Right lobe of liver (tissue), 6 donors: ENCODE results near the gene NT5E. TPM values are rescaled to one million over a fixed set of nuclear protein-coding genes. Genes with fewer than 3 reads are reported as not detected.
A peak's percentile ranks its signal among the peaks of the same experiment; 100 is the strongest.

Source experiments
- ATAC-seq, 4 donors: fragments of 200-7000 bp; cut with Tn5 transposase; one replicate each; pipeline ENCODE4 v1.9.1; 2020; ENCODE audit warnings: mild to moderate bottlenecking in 4 of 4, moderate library complexity in 4 of 4
- DNase-seq, 3 donors: peaks; one replicate each; pipeline ENCODE4 v3.0.0-alpha.2; 2020
- H3K27ac ChIP-seq, 3 donors: fragments of 200-600 bp; one replicate each; pipeline ENCODE4 v1.8.0; 2022
- H3K27me3 ChIP-seq, 2 donors: fragments of 200-600 bp; one replicate each; pipeline ENCODE4 v1.8.0; 2022
- H3K36me3 ChIP-seq, 4 donors: fragments of 200-600 bp; sonication (generic) in 1 of 4; one replicate each; pipeline versions ENCODE4 v1.5.1 to v1.8.0; 2017 to 2022; ENCODE audit warnings: control low read depth in 1 of 4
- H3K4me1 ChIP-seq, 4 donors: fragments of 200-600 bp; sonication (generic) in 1 of 4; one replicate each; pipeline versions ENCODE4 v1.5.1 to v1.8.0; 2017 to 2022; ENCODE audit warnings: control low read depth in 1 of 4
- H3K4me3 ChIP-seq, 3 donors: fragments of 200-600 bp; one replicate each; pipeline ENCODE4 v1.8.0; 2022
- H3K9me3 ChIP-seq, 4 donors: fragments of 200-600 bp; sonication (generic) in 1 of 4; one replicate each; pipeline versions ENCODE4 v1.5.1 to v1.8.0; 2017 to 2022; ENCODE audit warnings: control low read depth in 1 of 4
- POLR2A ChIP-seq: fragments of 450-650 bp; IDR thresholded peaks from one replicate; pipeline ENCODE4 v1.6.1; 2017; ENCODE audit warnings: antibody characterized with exemption, mild to moderate bottlenecking
- WGBS: methylation state at CpG from one replicate; pipeline ENCODE4 v1.1.6; 2018; ENCODE audit warnings: low coverage, low lambda C conversion rate; ENCODE audit not compliant: insufficient coverage; ENCODE audit errors: missing lambda C conversion rate; 5-methylcytosine and 5-hydroxymethylcytosine counted together
- intact Hi-C, 2 donors: fragments of 100-400 bp; cut with DNase I; formaldehyde crosslinking; loops; one replicate each; pipeline versions ENCODE4 v1.11.2 to v1.14.1; 2022
- total RNA-seq, 6 experiments: library from RNA; depleted of rRNA in 2 of 6; stranded (reverse); fragments of >200 nt in 2 of 6; fragmentation: NEBNext Ultra II Directional in 3 of 6; extraction: Animal tissue kit (Norgen Biotek cat#: 25700) in 3 of 6; gene quantifications; one replicate each; pipeline versions ENCODE4 v1.1.0 to v1.2.4, GENCODE V29; 2016 to 2023
- TF ChIP-seq, protein P1 (sequence below), 4 donors: fragments of 200-600 bp in 3 of 4; fragments of 450-650 bp in 1 of 4; IDR thresholded peaks; one replicate each; pipeline versions ENCODE4 v1.5.1 to v1.8.0; 2016 to 2022; ENCODE audit warnings: antibody characterized with exemption in 4 of 4, mild to moderate bottlenecking in 2 of 4
- donor health status: DM: no; HTN: yes; CAD: no.
- donor health status: DM: no; HTN: no; CAD: no.
- donor health status: DM: no; HTN: no; CAD: no.
- donor health status: DM: no; HTN: yes; CAD: no.
- donor health status: DM: no; HTN: yes; CAD: no.

The NT5E gene
- total RNA-seq, 6 experiments from 2014 or later: 19.3 to 31.8 (median 25.8) TPM

DNA sequence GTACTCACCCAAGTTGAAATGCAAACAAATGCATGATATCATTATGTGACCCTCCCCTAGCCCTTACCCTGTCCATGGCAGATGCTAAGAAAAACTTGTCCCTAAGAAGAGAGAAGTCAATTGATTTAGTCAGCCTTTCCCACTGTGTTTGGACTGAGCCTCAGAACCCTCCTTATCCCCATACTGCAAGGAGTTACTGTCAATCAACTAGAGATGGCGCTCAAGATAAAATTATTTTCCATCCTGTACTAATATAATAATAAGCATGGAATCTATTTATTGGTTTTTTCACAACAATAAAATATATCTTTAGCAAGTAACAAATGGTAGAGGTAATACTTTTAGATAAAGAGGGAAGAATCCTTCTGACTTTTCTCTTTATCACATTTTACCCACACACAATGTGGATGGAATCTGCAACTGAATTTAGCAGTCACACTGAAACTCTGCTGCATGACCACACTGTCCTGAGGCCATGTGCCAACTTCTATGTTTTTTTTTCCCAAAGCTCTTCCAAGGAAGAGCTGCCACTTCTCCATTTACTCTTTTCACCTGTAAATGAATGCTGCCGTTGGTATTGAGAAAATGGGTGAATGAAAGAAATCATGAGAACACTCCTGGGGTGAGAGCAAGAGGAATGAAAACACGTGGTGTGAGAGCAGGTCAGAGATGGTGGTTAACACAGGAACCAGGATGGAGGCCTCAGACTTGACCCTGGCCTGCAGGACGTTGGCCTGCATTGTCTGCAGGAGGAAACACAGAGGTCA, 10.5 kb downstream of the NT5E start:
- Histone ChIP-seq H3K27me3 (no peaks in the 10 kb centered on the region), H3K4me3 (no peak overlapping the region), H3K36me3 (no peaks in the 10 kb centered on the region), H3K4me1 (peaks cover 0 to 52% (median 12%) of the 10 kb centered on the region in 4 donors), H3K27ac (peak overlapping the region; percentile 10 to 82 (median 73)), H3K9me3 (no peaks in the 10 kb centered on the region)
- DNase-seq: no peak
- WGBS: 33% methylated on average over 4 of the region's 4 CpGs
- ATAC-seq: peak; percentile 63 to 82 (median 69)
- no peak for TF ChIP-seq POLR2A
- TF ChIP-seq, protein P1, sequence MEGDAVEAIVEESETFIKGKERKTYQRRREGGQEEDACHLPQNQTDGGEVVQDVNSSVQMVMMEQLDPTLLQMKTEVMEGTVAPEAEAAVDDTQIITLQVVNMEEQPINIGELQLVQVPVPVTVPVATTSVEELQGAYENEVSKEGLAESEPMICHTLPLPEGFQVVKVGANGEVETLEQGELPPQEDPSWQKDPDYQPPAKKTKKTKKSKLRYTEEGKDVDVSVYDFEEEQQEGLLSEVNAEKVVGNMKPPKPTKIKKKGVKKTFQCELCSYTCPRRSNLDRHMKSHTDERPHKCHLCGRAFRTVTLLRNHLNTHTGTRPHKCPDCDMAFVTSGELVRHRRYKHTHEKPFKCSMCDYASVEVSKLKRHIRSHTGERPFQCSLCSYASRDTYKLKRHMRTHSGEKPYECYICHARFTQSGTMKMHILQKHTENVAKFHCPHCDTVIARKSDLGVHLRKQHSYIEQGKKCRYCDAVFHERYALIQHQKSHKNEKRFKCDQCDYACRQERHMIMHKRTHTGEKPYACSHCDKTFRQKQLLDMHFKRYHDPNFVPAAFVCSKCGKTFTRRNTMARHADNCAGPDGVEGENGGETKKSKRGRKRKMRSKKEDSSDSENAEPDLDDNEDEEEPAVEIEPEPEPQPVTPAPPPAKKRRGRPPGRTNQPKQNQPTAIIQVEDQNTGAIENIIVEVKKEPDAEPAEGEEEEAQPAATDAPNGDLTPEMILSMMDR (IDR thresholded peaks at IDR 0.05): no peak
- intact Hi-C loops: loop anchor here in 1 of 2 donors (10.0 kb wide), 1 partner anchor 56 kb away; no protein-coding TSS in a partner anchor

DNA sequence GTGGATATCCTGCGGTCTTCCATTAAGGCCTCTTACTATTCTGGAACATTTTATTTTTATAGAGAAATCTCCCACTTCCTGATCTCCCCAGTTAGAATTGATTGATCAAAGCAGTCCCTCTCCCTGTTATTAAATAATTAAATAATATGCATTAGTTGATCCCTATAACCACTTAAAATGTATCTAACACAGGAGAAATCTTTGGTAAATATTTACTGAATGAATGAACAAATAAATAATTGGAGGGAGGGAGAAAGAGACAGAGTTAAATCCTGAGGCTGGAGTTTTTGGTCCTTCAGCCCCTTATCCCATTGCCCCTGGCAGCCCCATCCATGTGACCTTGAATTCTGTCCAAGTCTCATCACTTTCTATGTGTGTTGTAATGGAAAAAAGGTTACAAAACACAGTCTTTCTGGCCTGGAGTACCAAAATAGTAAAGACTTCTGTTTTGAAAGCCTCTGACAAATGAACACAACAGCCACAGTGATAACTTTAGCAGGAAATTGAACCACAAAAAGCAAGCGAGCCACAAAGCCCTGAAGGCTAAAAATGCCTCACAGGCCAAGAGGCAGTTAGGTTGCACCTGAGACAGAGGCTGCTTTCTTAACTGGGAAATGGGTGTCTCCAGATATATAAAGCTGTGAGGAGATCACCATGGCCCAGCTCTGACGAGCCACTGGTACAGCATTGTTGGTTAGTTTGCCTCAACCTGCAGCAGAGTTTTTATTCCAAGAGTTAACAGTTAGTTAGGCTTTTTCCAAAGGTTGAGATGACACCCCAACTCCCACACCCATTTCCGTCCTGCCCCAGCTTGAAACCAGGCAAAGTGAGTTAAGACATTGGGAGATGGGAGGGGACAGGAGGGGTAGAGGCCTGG, 11.3 kb downstream of the NT5E start:
- DNase-seq: no peak
- no peaks in the 10 kb centered on the region for H3K9me3 ChIP-seq
- TF ChIP-seq POLR2A: no peak
- TF ChIP-seq, protein P1 (IDR thresholded peaks at IDR 0.05): no peak
- H3K27ac ChIP-seq: peak overlapping the region; percentile 10 to 82 (median 73)
- 21% methylated on average over 3 of the region's 4 CpGs for WGBS
- H3K27me3 ChIP-seq: no peaks in the 10 kb centered on the region
- intact Hi-C loops: loop anchor here in 1 of 2 donors (10.0 kb wide), 1 partner anchor 56 kb away; no protein-coding TSS in a partner anchor
- no peak overlapping the region for H3K4me3 ChIP-seq
- peak; percentile 53 to 67 (median 67) for ATAC-seq
- no peaks in the 10 kb centered on the region for H3K36me3 ChIP-seq
- H3K4me1 ChIP-seq: peaks cover 0 to 52% (median 12%) of the 10 kb centered on the region in 4 donors

DNA sequence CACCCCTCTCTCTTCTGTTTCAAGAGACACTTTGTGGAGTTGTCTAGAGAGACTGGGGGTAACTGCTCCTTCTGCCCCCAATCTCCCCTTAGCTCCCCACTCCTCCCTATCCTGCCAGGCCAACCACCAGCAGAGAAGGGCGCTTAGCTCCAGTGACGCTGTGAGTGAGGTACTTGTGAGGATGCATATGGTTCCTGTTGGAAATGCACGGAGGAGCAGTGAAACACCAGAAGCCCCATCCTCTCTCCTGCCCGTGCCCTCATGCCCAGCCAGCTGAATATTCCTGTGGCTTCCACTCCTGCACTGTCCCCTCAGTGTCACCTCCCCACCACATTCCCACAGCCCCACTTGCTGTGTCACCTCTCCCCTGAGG, 11.9 kb downstream of the NT5E start:
- WGBS: 35% methylated on average over 2 of the region's 4 CpGs
- Histone ChIP-seq H3K27ac (peak overlapping the region; percentile 10 to 82 (median 73)), H3K27me3 (no peaks in the 10 kb centered on the region), H3K4me1 (peaks cover 0 to 52% (median 12%) of the 10 kb centered on the region in 4 donors), H3K4me3 (no peak overlapping the region), H3K9me3 (no peaks in the 10 kb centered on the region), H3K36me3 (peaks cover 0 to 2% (median 0%) of the 10 kb centered on the region in 4 donors)
- DNase-seq: no peak
- TF ChIP-seq, protein P1 (IDR thresholded peaks at IDR 0.05): no peak
- no peak for TF ChIP-seq POLR2A
- no peak for ATAC-seq
- intact Hi-C loops: loop anchor here in 1 of 2 donors (10.0 kb wide), 1 partner anchor 57 kb away; no protein-coding TSS in a partner anchor

DNA sequence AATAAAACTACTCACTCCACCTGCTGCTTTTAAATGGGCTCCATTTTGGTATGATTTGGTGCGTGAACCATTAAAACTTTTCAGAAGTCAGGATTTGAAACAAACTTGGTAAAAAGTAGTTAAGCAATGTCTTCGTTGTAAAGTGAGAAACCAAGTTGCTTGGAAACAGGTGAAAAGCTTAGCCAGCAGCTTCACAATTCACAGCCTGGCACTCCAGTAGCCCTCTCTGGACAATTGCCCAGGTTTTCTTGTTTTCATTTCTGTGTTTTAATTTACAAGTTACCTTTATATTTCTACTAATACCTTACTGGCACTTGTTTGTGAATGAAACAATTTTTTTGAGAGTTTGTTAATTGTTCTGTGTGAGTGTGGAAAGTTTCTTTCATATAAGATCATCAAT, 12.8 kb downstream of the NT5E start:
- H3K4me3 ChIP-seq: no peak overlapping the region
- intact Hi-C loops: loop anchor here in 1 of 2 donors (10.0 kb wide), 1 partner anchor 58 kb away; no protein-coding TSS in a partner anchor
- DNase-seq (no peak), ATAC-seq (no peak)
- H3K36me3 ChIP-seq: peaks cover 0 to 11% (median 3%) of the 10 kb centered on the region in 4 donors
- H3K9me3 ChIP-seq: no peaks in the 10 kb centered on the region
- peaks cover 0 to 52% (median 12%) of the 10 kb centered on the region in 4 donors for H3K4me1 ChIP-seq
- H3K27ac ChIP-seq: peak overlapping the region in 1 of 3 donors; percentile 82
- TF ChIP-seq, protein P1 (IDR thresholded peaks at IDR 0.05): no peak
- TF ChIP-seq POLR2A: no peak
- H3K27me3 ChIP-seq: no peaks in the 10 kb centered on the region
- 33% methylated on average over 2 of the region's 2 CpGs for WGBS
